Skeletal muscle tissue (tissue), 4 donors: ENCODE results near the gene DNAJB8. TPM values are rescaled to one million over a fixed set of nuclear protein-coding genes. Genes with fewer than 3 reads are reported as not detected.

ENCODE experiments used
- H3K27ac ChIP-seq: one replicate; pipeline ENCODE4 v1.7.0; 2013; ENCODE audit warnings: mild to moderate bottlenecking, low read depth, low read length, inconsistent platforms
- H3K27me3 ChIP-seq, 3 donors: one replicate each; pipeline ENCODE4 v1.7.0; 2013; ENCODE audit warnings: low read length in 3 of 3; ENCODE audit not compliant: control insufficient read depth in 3 of 3, insufficient read depth in 3 of 3
- H3K36me3 ChIP-seq, 3 donors: one replicate each; pipeline ENCODE4 v1.7.0; 2013; ENCODE audit warnings: low read length in 3 of 3; ENCODE audit not compliant: control insufficient read depth in 3 of 3, insufficient read depth in 3 of 3
- H3K4me1 ChIP-seq, 3 donors: one replicate each; pipeline ENCODE4 v1.7.0; 2013; ENCODE audit warnings: low read length in 3 of 3, mild to moderate bottlenecking in 3 of 3; ENCODE audit not compliant: control insufficient read depth in 3 of 3, insufficient read depth in 3 of 3
- H3K4me3 ChIP-seq, 3 donors: one replicate each; pipeline ENCODE4 v1.7.0; 2013; ENCODE audit warnings: low read length in 3 of 3
- H3K9ac ChIP-seq, 3 donors: one replicate each; pipeline ENCODE4 v1.7.0; 2013; ENCODE audit warnings: low read length in 3 of 3, mild to moderate bottlenecking in 3 of 3, moderate library complexity in 2 of 3, low read depth in 1 of 3
- H3K9me3 ChIP-seq, 3 donors: one replicate each; pipeline ENCODE4 v1.7.0; 2013; ENCODE audit warnings: low read length in 3 of 3; ENCODE audit not compliant: control insufficient read depth in 3 of 3
- total RNA-seq: library from RNA; depleted of rRNA; stranded (reverse); fragments of >200 nt; gene quantifications from one replicate; pipeline ENCODE4 v1.2.3, GENCODE V29; 2014
- donor health status: Osteomylitis.

The DNAJB8 gene
- total RNA-seq, 1 donor from 2014 or later, result not detected

- Histone ChIP-seq H3K4me1 (no peaks in the 10 kb centered on the region), H3K4me3 (no peak overlapping the region), H3K27me3 (peaks cover 6 to 42% (median 33%) of the 10 kb centered on the region in 3 donors), H3K36me3 (no peaks in the 10 kb centered on the region), H3K9ac (no peak overlapping the region), H3K27ac (no peak overlapping the region), H3K9me3 (no peaks in the 10 kb centered on the region)
Measured at GRCh38 chr3:128452678-128453275, 13.9 kb downstream of the DNAJB8 start.

DNA sequence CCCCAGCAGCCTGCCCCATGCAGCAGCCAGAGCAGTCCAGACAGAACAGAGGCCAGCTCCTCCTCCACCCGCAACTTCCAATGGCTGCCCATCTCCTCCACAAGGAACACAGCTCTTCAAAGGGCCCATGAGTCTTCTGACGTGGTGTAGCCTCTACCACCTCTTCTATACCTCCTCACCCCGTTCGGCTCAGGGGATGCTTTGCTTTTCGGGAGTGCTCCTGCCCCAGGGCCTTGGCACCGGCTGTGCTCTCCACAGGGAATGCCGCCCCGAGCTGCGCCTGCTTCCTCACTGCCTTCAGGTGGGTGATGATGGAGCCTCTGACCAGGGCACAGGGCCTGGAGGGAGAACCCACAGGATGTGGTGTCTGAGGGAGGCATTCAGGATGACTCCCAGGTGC is 14.6 kb downstream of the DNAJB8 start:
- Histone ChIP-seq H3K27ac (no peak overlapping the region), H3K4me1 (no peaks in the 10 kb centered on the region), H3K27me3 (peaks cover 6 to 40% (median 33%) of the 10 kb centered on the region in 3 donors), H3K36me3 (no peaks in the 10 kb centered on the region), H3K4me3 (no peak overlapping the region), H3K9ac (no peak overlapping the region), H3K9me3 (no peaks in the 10 kb centered on the region)

GRCh38 chr3:128449111-128449638 is 17.5 kb downstream of the DNAJB8 start:
- peaks cover 6 to 17% (median 9%) of the 10 kb centered on the region in 3 donors for H3K27me3 ChIP-seq

GRCh38 chr3:128448491-128448890 is 18.2 kb downstream of the DNAJB8 start:
- H3K9ac ChIP-seq, result no peak overlapping the region
- H3K27me3 ChIP-seq, result peaks cover 6 to 14% (median 13%) of the 10 kb centered on the region in 3 donors
- no peaks in the 10 kb centered on the region for H3K4me1 ChIP-seq

More at GRCh38 chr3:128449111-128449638, 17.5 kb downstream of the DNAJB8 start:
- H3K27ac ChIP-seq, result no peak overlapping the region
- no peaks in the 10 kb centered on the region for H3K36me3 ChIP-seq
- H3K9me3 ChIP-seq, result no peaks in the 10 kb centered on the region
- H3K4me1 ChIP-seq, result no peaks in the 10 kb centered on the region
- H3K9ac ChIP-seq, result no peak overlapping the region
- H3K4me3 ChIP-seq, result no peak overlapping the region

DNA sequence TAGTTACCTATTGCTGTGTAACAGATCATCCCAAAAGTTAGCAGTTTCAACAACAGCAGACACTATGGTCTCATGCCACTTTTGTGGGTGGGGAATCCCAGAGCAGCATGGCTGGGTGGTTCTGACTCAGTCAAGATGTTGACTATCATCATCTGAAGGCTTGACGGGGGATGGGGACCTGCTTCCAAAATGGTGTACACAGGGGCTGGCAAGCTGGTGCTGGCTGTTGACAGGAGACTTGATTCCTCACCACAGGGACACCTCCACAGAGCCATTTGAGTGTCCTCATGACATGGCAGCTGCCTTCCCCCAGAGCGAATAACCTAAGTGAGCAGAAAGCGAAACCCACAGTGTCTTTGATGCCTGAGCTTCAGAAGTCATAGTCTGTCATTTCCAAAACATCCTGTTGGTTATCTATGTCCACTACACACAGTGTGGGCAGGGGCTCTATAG is 19.1 kb downstream of the DNAJB8 start:
- H3K27ac ChIP-seq, result no peak overlapping the region
- H3K36me3 ChIP-seq, result no peaks in the 10 kb centered on the region
- no peaks in the 10 kb centered on the region for H3K9me3 ChIP-seq
- H3K4me1 ChIP-seq, result no peaks in the 10 kb centered on the region
- H3K27me3 ChIP-seq, result peaks cover 6 to 14% (median 10%) of the 10 kb centered on the region in 3 donors
- no peak overlapping the region for H3K4me3 ChIP-seq
- no peak overlapping the region for H3K9ac ChIP-seq

More at GRCh38 chr3:128448491-128448890, 18.2 kb downstream of the DNAJB8 start:
- no peaks in the 10 kb centered on the region for H3K9me3 ChIP-seq
- H3K4me3 ChIP-seq, result no peak overlapping the region
- no peaks in the 10 kb centered on the region for H3K36me3 ChIP-seq
- no peak overlapping the region for H3K27ac ChIP-seq

- Histone ChIP-seq H3K36me3 (no peaks in the 10 kb centered on the region), H3K4me3 (no peak overlapping the region), H3K27ac (no peak overlapping the region), H3K9ac (no peak overlapping the region), H3K9me3 (no peaks in the 10 kb centered on the region), H3K27me3 (peaks cover 6 to 10% (median 10%) of the 10 kb centered on the region in 3 donors), H3K4me1 (no peaks in the 10 kb centered on the region)
Measured at GRCh38 chr3:128446821-128447220, 19.9 kb downstream of the DNAJB8 start.

DNA sequence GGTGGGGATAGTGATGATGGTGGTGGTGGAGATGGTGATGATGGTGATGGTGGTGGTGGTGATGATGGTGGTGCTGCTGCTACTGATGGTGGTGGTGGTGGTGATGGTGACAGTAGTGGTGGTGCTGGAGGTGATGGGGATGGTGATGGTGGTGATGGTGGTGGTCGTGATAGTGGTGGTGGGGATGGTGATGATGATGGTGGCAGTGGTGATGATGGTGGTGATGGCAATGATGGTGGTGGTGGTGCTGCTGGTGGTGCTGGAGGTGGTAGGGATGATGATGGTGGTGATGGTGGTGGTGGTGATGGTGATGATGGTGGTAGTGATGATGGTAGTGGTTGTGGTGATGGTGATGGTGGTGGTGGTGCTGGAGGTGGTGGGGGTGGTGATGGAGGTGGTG is 21.3 kb downstream of the DNAJB8 start:
- Histone ChIP-seq H3K9ac (no peak overlapping the region), H3K9me3 (no peaks in the 10 kb centered on the region), H3K36me3 (no peaks in the 10 kb centered on the region), H3K27ac (no peak overlapping the region), H3K4me3 (no peak overlapping the region), H3K27me3 (peaks cover 4 to 8% (median 6%) of the 10 kb centered on the region in 3 donors), H3K4me1 (no peaks in the 10 kb centered on the region)

DNA sequence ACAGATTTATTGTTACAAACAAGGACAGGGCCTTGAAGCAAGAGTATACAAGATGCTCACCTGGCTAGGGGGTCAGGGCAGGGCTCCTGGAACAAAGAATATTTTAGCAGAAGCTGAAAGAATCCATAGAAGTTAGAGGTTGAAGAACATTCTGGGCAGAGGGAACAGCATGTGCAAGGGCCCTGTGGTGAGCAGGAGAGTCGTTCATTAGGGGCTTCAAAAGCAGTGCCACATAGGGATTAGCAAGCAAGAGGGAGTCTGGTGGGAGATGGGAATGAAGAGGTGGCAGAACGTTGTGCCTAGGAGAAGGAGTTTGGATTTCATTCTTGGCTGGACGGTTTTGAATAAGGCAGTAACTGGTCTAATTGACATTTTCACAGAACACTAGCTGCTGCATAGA is 22.9 kb downstream of the DNAJB8 start:
- H3K9me3 ChIP-seq, result no peaks in the 10 kb centered on the region
- no peak overlapping the region for H3K4me3 ChIP-seq
- no peaks in the 10 kb centered on the region for H3K4me1 ChIP-seq
- H3K27ac ChIP-seq, result no peak overlapping the region
- no peaks in the 10 kb centered on the region for H3K36me3 ChIP-seq
- no peak overlapping the region for H3K9ac ChIP-seq
- H3K27me3 ChIP-seq, result peaks cover 8 to 15% (median 11%) of the 10 kb centered on the region in 3 donors

- Histone ChIP-seq H3K27me3 (peaks cover 6 to 18% (median 8%) of the 10 kb centered on the region in 3 donors), H3K27ac (no peak overlapping the region), H3K4me1 (no peaks in the 10 kb centered on the region), H3K9me3 (no peaks in the 10 kb centered on the region), H3K4me3 (no peak overlapping the region), H3K9ac (no peak overlapping the region), H3K36me3 (no peaks in the 10 kb centered on the region)
Measured at GRCh38 chr3:128442949-128443348, 23.7 kb downstream of the DNAJB8 start.

DNA sequence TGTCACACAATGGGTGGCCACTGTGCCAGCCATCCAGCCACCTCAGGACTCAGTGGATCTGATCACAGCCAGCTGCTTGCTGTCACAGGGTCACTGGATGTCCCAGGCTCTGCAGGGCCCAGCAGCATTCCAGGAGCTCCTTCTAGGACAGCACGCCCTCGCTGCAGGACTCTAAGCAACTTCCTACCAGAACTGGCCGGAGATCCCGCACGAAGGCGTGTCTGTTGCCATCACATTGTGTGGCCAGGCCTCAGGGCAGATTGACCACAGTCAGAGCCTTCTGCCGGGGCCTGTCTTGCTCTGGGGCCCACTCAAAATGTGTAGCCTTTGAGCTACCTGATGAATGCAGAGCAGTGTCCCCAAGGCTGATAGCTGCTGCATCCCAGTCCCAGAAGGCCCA is 24.6 kb downstream of the DNAJB8 start:
- Histone ChIP-seq H3K36me3 (no peaks in the 10 kb centered on the region), H3K27ac (no peak overlapping the region), H3K4me1 (no peaks in the 10 kb centered on the region), H3K9ac (no peak overlapping the region), H3K4me3 (no peak overlapping the region), H3K27me3 (peaks cover 6 to 18% (median 8%) of the 10 kb centered on the region in 3 donors), H3K9me3 (no peaks in the 10 kb centered on the region)
